B cell (primary cell): ENCODE measurements around the gene OOSP4A. TPM values are rescaled to one million over a fixed set of nuclear protein-coding genes. Genes with fewer than 3 reads are reported as not detected.

Experiments used
- ATAC-seq: fragments of 200-7000 bp; cut with Tn5 transposase; one replicate; pipeline ENCODE4 v1.10.0; 2021; ENCODE audit warnings: low read depth, mild to moderate bottlenecking, moderate number of reproducible peaks, moderate library complexity
- CTCF ChIA-PET: fragments of 350-600 bp; sonication (Branson Sonifier 250); formaldehyde crosslinking; loops from one replicate; lab custom pipeline; 2021; ENCODE audit warnings: antibody characterized with exemption, inconsistent platforms; lab: Charles Lee
- POLR2A ChIA-PET: fragments of 350-600 bp; sonication (Branson Sonifier 250); formaldehyde crosslinking; loops from one replicate; lab custom pipeline; 2021; ENCODE audit warnings: antibody characterized with exemption; lab: Charles Lee
- DNase-seq: peaks from one replicate; pipeline ENCODE4 v3.0.0; 2013
- H2AFZ ChIP-seq: 2 replicates; pipeline ENCODE4 v1.6.1; 2012; ENCODE audit warnings: mild to moderate bottlenecking, low read depth, low read length; ENCODE audit not compliant: insufficient read depth, poor library complexity, severe bottlenecking
- H3K27ac ChIP-seq, 2 donors: 1 replicate in 1 of 2; 2 replicates in 1 of 2; pipeline ENCODE4 v1.5.1; 2012 to 2013; ENCODE audit warnings: low read length in 2 of 2, mild to moderate bottlenecking in 2 of 2, moderate library complexity in 1 of 2
- H3K27me3 ChIP-seq, 4 experiments: fragments of 200-600 bp in 1 of 4; sonication (generic) in 1 of 4; replicated peaks in 1 of 4; 1 replicate in 2 of 4; 2 replicates in 2 of 4; pipeline versions ENCODE4 v1.6.1 to v1.7.0; 2013 to 2016; ENCODE audit warnings: low read length in 3 of 4, mild to moderate bottlenecking in 2 of 4, mixed read lengths in 1 of 4, moderate library complexity in 1 of 4; ENCODE audit not compliant: insufficient read depth in 4 of 4, control insufficient read depth in 3 of 4; ENCODE audit errors: control extremely low read depth in 1 of 4
- H3K36me3 ChIP-seq, 2 experiments: replicated peaks in 1 of 2; 1 replicate in 1 of 2; 2 replicates in 1 of 2; pipeline versions ENCODE4 v1.6.1 to v1.7.1; 2013; ENCODE audit warnings: low read length in 1 of 2; ENCODE audit not compliant: insufficient read depth in 2 of 2, control insufficient read depth in 1 of 2; ENCODE audit errors: control extremely low read depth in 1 of 2, extremely low read depth in 1 of 2
- H3K4me1 ChIP-seq, 2 donors: fragments of 200-600 bp in 1 of 2; sonication (generic) in 1 of 2; 1 replicate in 1 of 2; 2 replicates in 1 of 2; pipeline versions ENCODE4 v1.5.1 to v1.6.1; 2013 to 2017; ENCODE audit warnings: low read length in 2 of 2; ENCODE audit not compliant: control insufficient read depth in 2 of 2, insufficient read depth in 2 of 2
- H3K4me2 ChIP-seq: replicated peaks from 2 replicates; pipeline ENCODE3; 2012; ENCODE audit warnings: mild to moderate bottlenecking, low read depth, low read length; ENCODE audit not compliant: poor library complexity, severe bottlenecking
- H3K4me3 ChIP-seq, 5 experiments: fragments of 200-600 bp in 1 of 5; sonication (generic) in 1 of 5; 1 replicate in 3 of 5; 2 replicates in 2 of 5; pipeline versions ENCODE4 v1.5.1 to v1.7.0; 2011 to 2016; ENCODE audit warnings: low read length in 4 of 5, mild to moderate bottlenecking in 4 of 5, low read depth in 2 of 5, control low read depth in 1 of 5, moderate library complexity in 1 of 5; ENCODE audit not compliant: insufficient read depth in 1 of 5; ENCODE audit errors: control extremely low read depth in 1 of 5, extremely low read depth in 1 of 5
- H3K79me2 ChIP-seq: fragments of 200-600 bp; sonication (generic); one replicate; pipeline ENCODE4 v1.6.0; 2016; ENCODE audit warnings: low read length; ENCODE audit not compliant: control insufficient read depth, insufficient read depth
- H3K9ac ChIP-seq: fragments of 200-600 bp; sonication (generic); 2 replicates; pipeline ENCODE4 v1.6.1; 2017; ENCODE audit warnings: mild to moderate bottlenecking, low read length, moderate library complexity
- H3K9me3 ChIP-seq, 3 donors: one replicate each; pipeline versions ENCODE4 v1.6.1 to v1.7.1; 2013; ENCODE audit warnings: low read length in 2 of 3; ENCODE audit not compliant: control insufficient read depth in 2 of 3, insufficient read depth in 1 of 3; ENCODE audit errors: control extremely low read depth in 1 of 3
- H4K20me1 ChIP-seq: 2 replicates; pipeline ENCODE4 v1.6.0; 2012; ENCODE audit warnings: mild to moderate bottlenecking, low read length; ENCODE audit not compliant: insufficient read depth, control insufficient read depth, poor library complexity, severe bottlenecking
- H3K27ac Mint-ChIP-seq: one replicate; pipeline ENCODE4 v1.8.0; 2021; ENCODE audit warnings: mixed read lengths
- H3K27me3 Mint-ChIP-seq: one replicate; pipeline ENCODE4 v1.8.0; 2021; ENCODE audit warnings: mixed read lengths
- H3K4me1 Mint-ChIP-seq: one replicate; pipeline ENCODE4 v1.8.0; 2021; ENCODE audit warnings: mixed read lengths
- H3K4me3 Mint-ChIP-seq: one replicate; pipeline ENCODE4 v1.8.0; 2021; ENCODE audit warnings: mixed read lengths
- H3K9me3 Mint-ChIP-seq: one replicate; pipeline ENCODE4 v1.8.0; 2022; ENCODE audit warnings: mixed read lengths; ENCODE audit not compliant: insufficient read depth
- CTCF ChIP-seq: fragments of 200-600 bp; IDR thresholded peaks from one replicate; pipeline ENCODE4 v1.8.0; 2022; ENCODE audit warnings: antibody characterized with exemption, mild to moderate bottlenecking
- EZH2 ChIP-seq: IDR thresholded peaks from 2 replicates; pipeline ENCODE4 v1.6.1; 2012; ENCODE audit warnings: borderline replicate concordance, low read depth, mild to moderate bottlenecking, moderate library complexity, low read length; ENCODE audit not compliant: insufficient read depth, poor library complexity, severe bottlenecking
- WGBS: methylation state at CpG from one replicate; pipeline ENCODE4 v1.1.5; 2013; ENCODE audit warnings: missing lambda C conversion rate; ENCODE audit not compliant: insufficient coverage; 5-methylcytosine and 5-hydroxymethylcytosine counted together
- intact Hi-C: fragments of 100-400 bp; cut with micrococcal nuclease; formaldehyde crosslinking; loops from one replicate; pipeline ENCODE4 v1.10.0; 2022
- polyA plus RNA-seq: library from polyadenylated mRNA; depleted of rRNA; stranded (reverse); fragments of >200 nt; gene quantifications from 2 replicates; pipeline ENCODE4 v1.2.3, GENCODE V29; 2012
- total RNA-seq, 2 donors: library from RNA; stranded (reverse); fragments of 120-200 nt in 1 of 2; gene quantifications; 1 replicate in 1 of 2; 2 replicates in 1 of 2; pipeline versions ENCODE4 v1.2.3 to v1.2.4, GENCODE V29; 2013 to 2022

The OOSP4A gene
- total and polyA plus RNA-seq, 2 donors (not counting 1 experiment from before 2014, with no cell fraction given): not detected

- Histone ChIP-seq H3K27ac (no peak overlapping the region), H4K20me1 (no peaks in the 10 kb centered on the region), H2AFZ (no peak overlapping the region), H3K9ac (no peak overlapping the region), H3K4me1 (no peaks in the 10 kb centered on the region), H3K79me2 (no peaks in the 10 kb centered on the region), H3K4me2 (no peak overlapping the region), H3K27me3 (no peaks in the 10 kb centered on the region), H3K4me3 (no peak overlapping the region), H3K36me3 (no peaks in the 10 kb centered on the region), H3K9me3 (no peaks in the 10 kb centered on the region)
- no peak for ATAC-seq
- Mint-ChIP-seq H3K27me3 (peaks cover 19% of the 10 kb centered on the region), H3K4me1 (no peaks in the 10 kb centered on the region), H3K9me3 (no peaks in the 10 kb centered on the region), H3K4me3 (no peak overlapping the region), H3K27ac (no peak overlapping the region)
- no peak for DNase-seq
- WGBS: 93% methylated on average over 2 of the region's 9 CpGs
- POLR2A ChIA-PET: no interaction called here
- no peak for TF ChIP-seq CTCF
- TF ChIP-seq EZH2: no peak
- CTCF ChIA-PET: no interaction called here
- intact Hi-C loops: no loop called here
Observed at GRCh38 chr11:59960502-59961381, 3.1 kb upstream of the OOSP4A start.

- H3K9ac ChIP-seq: no peak overlapping the region
- no peaks in the 10 kb centered on the region for H3K9me3 ChIP-seq
- ChIA-PET POLR2A (no interaction called here), CTCF (no interaction called here)
- DNase-seq (no peak), ATAC-seq (no peak)
- H3K27ac ChIP-seq: no peak overlapping the region
- intact Hi-C loops: no loop called here
- H2AFZ ChIP-seq: no peak overlapping the region
- H3K4me3 Mint-ChIP-seq: no peak overlapping the region
- H3K4me2 ChIP-seq: no peak overlapping the region
- no peaks in the 10 kb centered on the region for H3K79me2 ChIP-seq
- no peaks in the 10 kb centered on the region for H3K4me1 Mint-ChIP-seq
- H3K4me1 ChIP-seq: no peaks in the 10 kb centered on the region
- WGBS: no CpG with 5 or more reads among the region's 2 CpGs
- no peaks in the 10 kb centered on the region for H3K36me3 ChIP-seq
- H3K27me3 ChIP-seq: no peaks in the 10 kb centered on the region
- no peaks in the 10 kb centered on the region for H4K20me1 ChIP-seq
- TF ChIP-seq CTCF (no peak), EZH2 (no peak)
- no peak overlapping the region for H3K27ac Mint-ChIP-seq
- H3K27me3 Mint-ChIP-seq: peaks cover 13% of the 10 kb centered on the region
- H3K4me3 ChIP-seq: no peak overlapping the region
- H3K9me3 Mint-ChIP-seq: no peaks in the 10 kb centered on the region
Observed at GRCh38 chr11:59962107-59962482, 1.7 kb upstream of the OOSP4A start.
